HepG2 (cell line): Measurements from ENCODE around the gene TFPI. TPM values are rescaled to one million over a fixed set of nuclear protein-coding genes. Genes with fewer than 3 reads are reported as not detected.

ENCODE experiments used
- FOXP1 ChIP-seq, 2 experiments: fragments of 450-650 bp in 1 of 2; IDR thresholded peaks; 2 replicates each; pipeline ENCODE4 v1.6.1; 2017 to 2018; ENCODE audit warnings: antibody characterized with exemption in 1 of 2
- HNF1A ChIP-seq, 2 experiments: sonication (generic) in 1 of 2; formaldehyde crosslinking in 1 of 2; IDR thresholded peaks; 2 replicates each; pipeline versions ENCODE4 v1.4.0 to v1.6.1; 2016 to 2020; ENCODE audit warnings: borderline replicate concordance in 1 of 2, low read depth in 1 of 2, mild to moderate bottlenecking in 1 of 2, missing genetic modification reagents in 1 of 2
- HOXA7 ChIP-seq: sonication (generic); formaldehyde crosslinking; IDR thresholded peaks from 2 replicates; pipeline ENCODE4 v1.8.1; 2022; ENCODE audit warnings: mild to moderate bottlenecking, missing genetic modification reagents, moderate library complexity
- NFATC3 ChIP-seq: sonication (generic); formaldehyde crosslinking; IDR thresholded peaks from 2 replicates; pipeline ENCODE4 v1.5.1; 2020; ENCODE audit warnings: mild to moderate bottlenecking, missing genetic modification reagents
- PHB2 ChIP-seq: fragments of 450-650 bp; IDR thresholded peaks from 2 replicates; pipeline ENCODE4 v1.6.1; 2018; ENCODE audit not compliant: partially characterized antibody
- SAFB2 ChIP-seq: sonication (generic); formaldehyde crosslinking; IDR thresholded peaks from 2 replicates; pipeline ENCODE4 v1.5.1; 2020; ENCODE audit warnings: missing genetic modification reagents, low read depth, mild to moderate bottlenecking, borderline replicate concordance
- SNAPC2 ChIP-seq: sonication (generic); formaldehyde crosslinking; IDR thresholded peaks from 2 replicates; pipeline ENCODE4 v1.8.1; 2022; ENCODE audit warnings: mild to moderate bottlenecking, missing genetic modification reagents
- SP140L ChIP-seq: sonication (generic); formaldehyde crosslinking; IDR thresholded peaks from 2 replicates; pipeline ENCODE4 v1.4.0; 2020; ENCODE audit warnings: missing genetic modification reagents, borderline replicate concordance
- ZC3H13 ChIP-seq: sonication (generic); formaldehyde crosslinking; IDR thresholded peaks from 2 replicates; pipeline ENCODE4 v1.8.1; 2023; ENCODE audit warnings: mild to moderate bottlenecking, missing genetic modification reagents, moderate library complexity
- polyA plus RNA-seq, 8 experiments: library from polyadenylated mRNA; depleted of rRNA in 3 of 8; stranded (reverse) in 7 of 8; unstranded in 1 of 8; fragments of >200 nt; fragmentation: Illumina TruSeq in 4 of 8; extraction: Trizol in 4 of 8; gene quantifications; 2 replicates each; pipeline versions ENCODE4 v1.2.1 to v1.2.3, GENCODE V29; 2011 to 2016; ENCODE audit warnings: low read depth in 4 of 8, missing spikeins in 1 of 8, mixed read lengths in 1 of 8; ENCODE audit not compliant: insufficient read depth in 1 of 8
- total RNA-seq, 5 experiments: library from RNA; depleted of rRNA; stranded (reverse); fragments of >200 nt; fragmentation: Illumina TruSeq; extraction: Trizol; gene quantifications; 2 replicates each; pipeline ENCODE4 v1.2.3, GENCODE V29; 2016; ENCODE audit warnings: low read depth in 1 of 5

The TFPI gene
- total and polyA plus RNA-seq, 2 of the 13 experiments (the other 11 are each of a cell fraction or from before 2014, with no cell fraction given), result 301 to 436 TPM

GRCh38 chr2:187550857-187551256 is 3.4 kb downstream of the TFPI start (continued):
- TF ChIP-seq HNF1A (IDR thresholded peaks at IDR 0.05; ENCODE audit: low read depth) (0 out of 2 replicates have a peak, but pooled peaks have one; percentile 26), HNF1A (CRISPR knock-in tag; IDR thresholded peaks at IDR 0.05; ENCODE audit: borderline replicate concordance) (no peak), SP140L (CRISPR knock-in tag) (no peak), SNAPC2 (CRISPR knock-in tag) (peak; percentile 60; the same call in 1 of the 2 replicates), NFATC3 (CRISPR knock-in tag) (no peak), HOXA7 (CRISPR knock-in tag) (no peak), PHB2 (no peak), ZC3H13 (no peak), SAFB2 (no peak), FOXP1 (IDR thresholded peaks at IDR 0.05) (no peak), FOXP1 (CRISPR knock-in tag; IDR thresholded peaks at IDR 0.05) (no peak)
